Keratinocyte (primary cell): Measurements from ENCODE around the gene MEG3. TPM values are rescaled to one million over a fixed set of nuclear protein-coding genes. Genes with fewer than 3 reads are reported as not detected.

ENCODE experiments used
- DNase-seq: peaks from one replicate; pipeline ENCODE4 v3.0.0-alpha.2; 2011; ENCODE audit warnings: low read depth, missing footprints, low spot score
- FAIRE-seq: peaks from 2 replicates; lab custom pipeline; 2011; peaks lifted over from hg19 to GRCh38; lab: Jason Lieb, UNC
- H2AFZ ChIP-seq: 2 replicates; pipeline ENCODE4 v1.6.0; 2012; ENCODE audit warnings: low read length, control low read depth, inconsistent platforms; ENCODE audit not compliant: control insufficient read depth
- H3K27ac ChIP-seq: 2 replicates; pipeline ENCODE4 v1.5.1; 2011; ENCODE audit warnings: low read length; ENCODE audit not compliant: control insufficient read depth, insufficient read depth
- H3K27me3 ChIP-seq: 3 replicates; pipeline ENCODE4 v1.6.0; 2011; ENCODE audit warnings: low read length; ENCODE audit not compliant: control insufficient read depth, insufficient read depth; ENCODE audit errors: extremely low read depth
- H3K36me3 ChIP-seq, 2 experiments: 2 replicates in 1 of 2; 3 replicates in 1 of 2; pipeline ENCODE4 v1.5.1; 2011; ENCODE audit warnings: low read length in 2 of 2, mild to moderate bottlenecking in 1 of 2; ENCODE audit not compliant: control insufficient read depth in 2 of 2, insufficient read depth in 2 of 2; ENCODE audit errors: extremely low read depth in 1 of 2
- H3K4me1 ChIP-seq: 3 replicates; pipeline ENCODE4 v1.5.1; 2011; ENCODE audit warnings: low read length; ENCODE audit not compliant: control insufficient read depth, insufficient read depth; ENCODE audit errors: extremely low read depth
- H3K4me2 ChIP-seq: 3 replicates; pipeline ENCODE4 v1.6.0; 2011; ENCODE audit warnings: low read depth, low read length; ENCODE audit not compliant: control insufficient read depth, insufficient read depth; ENCODE audit errors: extremely low read depth
- H3K4me3 ChIP-seq, 3 experiments: fragments of 200-600 bp in 1 of 3; sonication (generic) in 1 of 3; 2 replicates in 2 of 3; 3 replicates in 1 of 3; pipeline ENCODE4 v1.5.1; 2011 to 2016; ENCODE audit warnings: low read length in 3 of 3, mild to moderate bottlenecking in 3 of 3, control low read depth in 2 of 3, inconsistent platforms in 1 of 3, low read depth in 1 of 3, mixed read lengths in 1 of 3, mixed run types in 1 of 3, moderate library complexity in 1 of 3; ENCODE audit not compliant: control insufficient read depth in 2 of 3, insufficient read depth in 2 of 3; ENCODE audit errors: extremely low read depth in 1 of 3
- H3K79me2 ChIP-seq: 2 replicates; pipeline ENCODE4 v1.6.0; 2012; ENCODE audit warnings: low read length; ENCODE audit not compliant: control insufficient read depth, insufficient read depth
- H3K9ac ChIP-seq: 3 replicates; pipeline ENCODE4 v1.6.0; 2011; ENCODE audit warnings: low read length; ENCODE audit not compliant: control insufficient read depth, insufficient read depth; ENCODE audit errors: extremely low read depth
- H3K9me1 ChIP-seq: 3 replicates; pipeline ENCODE4 v1.6.0; 2011; ENCODE audit warnings: low read length; ENCODE audit not compliant: control insufficient read depth, insufficient read depth; ENCODE audit errors: extremely low read depth
- H3K9me3 ChIP-seq: 2 replicates; pipeline ENCODE4 v1.5.1; 2012; ENCODE audit warnings: low read depth, low read length; ENCODE audit not compliant: control insufficient read depth
- H4K20me1 ChIP-seq: 3 replicates; pipeline ENCODE4 v1.6.0; 2011; ENCODE audit warnings: low read length; ENCODE audit not compliant: control insufficient read depth, insufficient read depth; ENCODE audit errors: extremely low read depth
- EZH2 ChIP-seq: IDR thresholded peaks from one replicate; pipeline ENCODE4 v1.6.1; 2012; ENCODE audit warnings: inconsistent platforms, mild to moderate bottlenecking, low read length, moderate library complexity
- dilution Hi-C: fragments of 300-500 bp; cut with MboI; formaldehyde crosslinking; loops from one replicate; pipeline ENCODE4 v1.7.0; 2020; ENCODE audit warnings: low sequenced_read_pairs; ENCODE audit not compliant: extremely low pct_ligation_motif_present
- polyA plus RNA-seq, 5 experiments: library from polyadenylated mRNA; depleted of rRNA in 3 of 5; stranded (reverse) in 3 of 5; stranded (forward) in 1 of 5; unstranded in 1 of 5; fragments of >200 nt; gene quantifications; 1 replicate in 1 of 5; 2 replicates in 3 of 5; 3 replicates in 1 of 5; pipeline versions ENCODE4 v1.2.1 to v1.2.3, GENCODE V29; 2011 to 2012; ENCODE audit warnings: missing spikeins in 2 of 5, low read depth in 1 of 5, low replicate concordance in 1 of 5
- TF ChIP-seq, protein P1 (sequence below), 3 experiments: IDR thresholded peaks in 1 of 3; conservative IDR thresholded peaks in 1 of 3; optimal IDR thresholded peaks in 1 of 3; 2 replicates in 2 of 3; 3 replicates in 1 of 3; pipeline versions ENCODE3 to v1.5.1; 2011; ENCODE audit warnings: low read length in 3 of 3, mild to moderate bottlenecking in 3 of 3, moderate library complexity in 2 of 3, control low read depth in 1 of 3, inconsistent platforms in 1 of 3; ENCODE audit not compliant: insufficient read depth in 2 of 3; ENCODE audit errors: extremely low read depth in 1 of 3

Gene MEG3
- polyA plus RNA-seq, 1 donor (not counting 4 experiments of a cell fraction or from before 2014, with no cell fraction given) = 5.6 TPM

DNA sequence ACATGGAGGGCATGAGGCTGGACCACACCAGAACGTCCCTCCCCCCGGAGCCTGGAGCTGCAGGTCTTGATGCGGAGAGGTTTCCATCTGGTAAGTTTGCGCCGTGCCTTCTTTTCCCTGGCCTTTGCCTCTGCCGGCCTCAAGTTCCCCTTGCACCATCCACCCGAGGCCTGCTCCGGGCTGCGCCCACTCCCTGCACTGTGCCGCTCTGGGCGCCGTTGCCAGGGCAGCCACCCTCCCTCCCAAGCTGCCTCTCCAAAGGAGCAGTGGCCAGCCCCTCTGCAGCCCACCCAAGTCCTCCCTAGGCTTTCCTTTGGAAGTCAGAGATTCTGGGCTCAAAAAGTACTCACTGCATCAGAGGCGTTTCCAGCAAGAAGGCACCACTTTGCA, 46.2 kb upstream of the MEG3 start:
- Histone ChIP-seq H3K9me3 (no peaks in the 10 kb centered on the region), H3K36me3 (no peaks in the 10 kb centered on the region), H2AFZ (no peak overlapping the region), H3K27ac (no peak overlapping the region), H3K79me2 (no peaks in the 10 kb centered on the region), H3K9ac (no peak overlapping the region), H3K4me2 (no peak overlapping the region), H3K27me3 (peaks cover 67% of the 10 kb centered on the region), H3K4me3 (no peak overlapping the region), H3K4me1 (no peaks in the 10 kb centered on the region), H3K9me1 (no peaks in the 10 kb centered on the region), H4K20me1 (peaks cover 3% of the 10 kb centered on the region)
- dilution Hi-C loops = no loop called here
- DNase-seq = no peak
- no peak for FAIRE-seq
- TF ChIP-seq EZH2 = no peak
- TF ChIP-seq, protein P1, sequence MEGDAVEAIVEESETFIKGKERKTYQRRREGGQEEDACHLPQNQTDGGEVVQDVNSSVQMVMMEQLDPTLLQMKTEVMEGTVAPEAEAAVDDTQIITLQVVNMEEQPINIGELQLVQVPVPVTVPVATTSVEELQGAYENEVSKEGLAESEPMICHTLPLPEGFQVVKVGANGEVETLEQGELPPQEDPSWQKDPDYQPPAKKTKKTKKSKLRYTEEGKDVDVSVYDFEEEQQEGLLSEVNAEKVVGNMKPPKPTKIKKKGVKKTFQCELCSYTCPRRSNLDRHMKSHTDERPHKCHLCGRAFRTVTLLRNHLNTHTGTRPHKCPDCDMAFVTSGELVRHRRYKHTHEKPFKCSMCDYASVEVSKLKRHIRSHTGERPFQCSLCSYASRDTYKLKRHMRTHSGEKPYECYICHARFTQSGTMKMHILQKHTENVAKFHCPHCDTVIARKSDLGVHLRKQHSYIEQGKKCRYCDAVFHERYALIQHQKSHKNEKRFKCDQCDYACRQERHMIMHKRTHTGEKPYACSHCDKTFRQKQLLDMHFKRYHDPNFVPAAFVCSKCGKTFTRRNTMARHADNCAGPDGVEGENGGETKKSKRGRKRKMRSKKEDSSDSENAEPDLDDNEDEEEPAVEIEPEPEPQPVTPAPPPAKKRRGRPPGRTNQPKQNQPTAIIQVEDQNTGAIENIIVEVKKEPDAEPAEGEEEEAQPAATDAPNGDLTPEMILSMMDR (optimal IDR thresholded peaks at IDR 0.05 in 1 of 3, IDR thresholded peaks at IDR 0.05 in 1 of 3, conservative IDR thresholded peaks at IDR 0.05 in 1 of 3; ENCODE audit: extremely low read depth in 1 of 3, insufficient read depth in 2 of 3, low read length in 3 of 3) = no peak

DNA sequence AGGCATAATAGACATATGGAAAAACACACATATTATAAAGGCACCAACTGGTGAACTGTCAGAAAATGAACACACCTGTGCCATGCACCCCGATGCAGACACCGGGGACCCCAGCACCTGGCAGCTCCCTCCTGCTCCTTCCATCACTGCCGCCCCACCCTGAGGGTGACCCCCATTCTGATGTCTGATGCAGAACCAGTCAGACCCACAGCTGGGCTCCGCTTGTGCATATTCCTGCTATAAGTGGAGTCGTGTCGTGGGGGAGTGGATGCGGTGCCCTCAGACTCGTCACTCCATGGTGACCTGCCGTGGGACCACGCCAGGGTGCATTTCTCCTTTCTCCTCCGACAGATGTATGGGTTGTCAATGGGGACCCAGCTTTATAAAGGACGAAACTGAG, 45.7 kb upstream of the MEG3 start:
- Histone ChIP-seq H3K27ac (no peak overlapping the region), H3K4me2 (no peak overlapping the region), H3K9me1 (no peaks in the 10 kb centered on the region), H3K27me3 (peaks cover 64% of the 10 kb centered on the region), H3K9me3 (no peaks in the 10 kb centered on the region), H3K36me3 (no peaks in the 10 kb centered on the region), H2AFZ (no peak overlapping the region), H4K20me1 (peaks cover 3% of the 10 kb centered on the region), H3K9ac (no peak overlapping the region), H3K79me2 (no peaks in the 10 kb centered on the region), H3K4me1 (no peaks in the 10 kb centered on the region), H3K4me3 (no peak overlapping the region)
- dilution Hi-C loops = no loop called here
- no peak for FAIRE-seq
- no peak for DNase-seq
- TF ChIP-seq, protein P1 (optimal IDR thresholded peaks at IDR 0.05 in 1 of 3, IDR thresholded peaks at IDR 0.05 in 1 of 3, conservative IDR thresholded peaks at IDR 0.05 in 1 of 3; ENCODE audit: extremely low read depth in 1 of 3, insufficient read depth in 2 of 3, low read length in 3 of 3) = no peak
